IPS-18c (cell line): ENCODE measurements around the gene EPHA6.
"Not testable (repeated sequence)": the region's sequence is repeated elsewhere in the genome, so short reads cannot be mapped to it uniquely, and the experiment has no call there.

Experiments
- H3K4me3 ChIP-seq: 2 replicates; pipeline ENCODE4 v1.7.0; 2013; ENCODE audit warnings: low read depth, mild to moderate bottlenecking, low read length, moderate library complexity; ENCODE audit not compliant: insufficient read depth
- H3K9me3 ChIP-seq: one replicate; pipeline ENCODE4 v1.6.1; 2013; ENCODE audit warnings: mild to moderate bottlenecking, low read length, moderate library complexity; ENCODE audit not compliant: control insufficient read depth, insufficient read depth

The EPHA6 gene

DNA sequence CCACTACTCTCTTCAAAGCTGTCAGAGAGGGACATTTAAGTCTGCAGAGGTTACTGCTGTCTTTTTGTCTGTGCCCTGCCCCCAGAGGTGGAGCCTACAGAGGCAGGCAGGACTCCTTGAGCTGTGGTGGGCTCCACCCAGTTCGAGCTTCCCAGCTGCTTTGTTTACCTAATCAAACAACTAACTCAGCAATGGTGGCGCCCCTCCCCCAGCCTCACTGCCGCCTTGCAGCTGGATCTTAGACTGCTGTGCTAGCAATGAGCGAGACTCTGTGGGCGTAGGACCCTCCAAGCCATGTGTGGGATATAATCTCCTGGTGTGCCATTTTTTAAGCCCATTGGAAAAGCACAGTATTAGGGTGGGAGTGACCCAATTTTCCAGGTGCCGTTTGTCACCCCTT is 733.2 kb downstream of the EPHA6 start:
- H3K9me3 ChIP-seq, H3K4me3 ChIP-seq: not testable (repeated sequence)

GRCh38 chr3:97550408-97550807 is 736.0 kb downstream of the EPHA6 start:
- Histone ChIP-seq H3K4me3 (no peak overlapping the region), H3K9me3 (peaks cover 2% of the 10 kb centered on the region)

GRCh38 chr3:97552186-97552585 is 737.8 kb downstream of the EPHA6 start:
- Histone ChIP-seq H3K9me3 (peaks cover under 1% of the 10 kb centered on the region), H3K4me3 (no peak overlapping the region)

DNA sequence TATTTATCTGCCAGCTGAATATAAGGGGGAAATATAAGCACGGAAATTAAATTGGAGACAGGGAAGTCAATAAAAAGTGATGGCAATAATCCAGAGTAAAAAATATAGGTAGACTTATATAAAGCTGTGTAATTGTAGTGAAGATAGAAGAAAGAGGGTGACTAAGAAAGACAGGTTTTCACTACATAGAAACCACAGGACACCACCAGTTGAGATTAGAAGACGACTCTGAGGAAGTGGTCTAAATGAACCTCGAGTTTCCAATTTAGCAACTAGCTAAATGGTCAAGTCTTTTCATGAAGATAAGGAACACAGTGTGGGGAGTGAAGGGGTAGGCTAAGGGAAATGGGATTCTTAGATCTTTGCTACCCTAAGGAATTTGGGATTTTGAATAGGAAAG is 761.3 kb downstream of the EPHA6 start:
- Histone ChIP-seq H3K9me3 (no peaks in the 10 kb centered on the region), H3K4me3 (no peak overlapping the region)

DNA sequence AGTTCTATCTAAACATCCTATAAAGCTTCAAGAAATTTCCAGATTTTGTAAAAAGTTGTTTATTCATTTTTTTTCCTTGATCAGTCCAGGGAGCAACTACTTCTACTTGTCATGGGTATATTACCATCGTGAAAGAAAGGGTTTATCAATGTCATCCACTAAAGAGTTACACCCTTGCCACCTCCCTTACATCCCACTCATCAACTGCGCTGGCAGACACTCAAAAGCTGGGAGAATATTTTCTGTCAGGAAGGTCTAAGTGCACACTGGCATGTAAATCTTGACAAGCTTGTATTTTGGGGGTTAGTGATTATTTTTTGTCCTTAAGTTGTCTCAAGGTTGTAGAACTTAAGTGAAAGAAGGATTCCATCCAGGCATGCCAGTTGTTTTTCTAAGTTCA is 761.8 kb downstream of the EPHA6 start:
- H3K4me3 ChIP-seq, result no peak overlapping the region
- no peaks in the 10 kb centered on the region for H3K9me3 ChIP-seq

DNA sequence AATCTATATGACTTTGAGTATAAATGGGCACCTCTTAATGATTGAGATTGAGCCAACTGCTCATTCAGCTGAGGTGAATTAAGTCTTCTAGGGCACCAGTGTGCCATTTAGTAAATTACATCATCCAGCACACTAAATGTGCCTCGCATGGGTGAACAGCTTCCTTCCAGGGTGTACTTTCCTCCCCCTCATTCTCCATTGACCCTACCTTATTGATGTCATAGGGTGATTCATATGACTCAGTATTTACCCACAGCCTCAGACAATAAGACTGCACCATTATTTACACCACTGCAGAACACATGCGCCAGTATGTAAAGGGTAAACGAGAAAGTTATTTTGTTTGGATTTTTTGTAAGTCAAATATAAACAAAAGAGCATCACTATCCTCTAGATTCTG is 765.0 kb downstream of the EPHA6 start:
- Histone ChIP-seq H3K4me3 (no peak overlapping the region), H3K9me3 (no peaks in the 10 kb centered on the region)

- H3K4me3 ChIP-seq, result no peak overlapping the region
- peaks cover 1% of the 10 kb centered on the region for H3K9me3 ChIP-seq
Measured at GRCh38 chr3:97610626-97611025, 796.2 kb downstream of the EPHA6 start.

DNA sequence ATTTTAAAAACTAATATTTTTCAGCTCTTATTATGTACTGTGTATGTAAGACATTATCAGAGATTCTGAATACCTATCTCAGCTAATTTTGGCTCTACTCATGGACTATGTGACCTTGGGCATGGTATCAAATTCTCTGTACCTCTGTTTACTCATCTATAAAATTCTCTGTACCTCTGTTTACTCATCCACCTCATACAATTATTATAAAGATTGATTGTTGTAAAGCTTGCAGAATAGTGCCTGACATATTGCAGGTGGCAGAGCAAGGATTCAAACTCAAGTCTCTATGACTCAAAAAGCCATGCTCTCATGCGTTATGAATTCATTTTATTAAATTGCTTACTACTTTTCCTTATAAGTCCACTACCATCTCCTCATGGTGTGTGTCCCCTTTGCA is 798.2 kb downstream of the EPHA6 start:
- peaks cover 2% of the 10 kb centered on the region for H3K9me3 ChIP-seq
- no peak overlapping the region for H3K4me3 ChIP-seq

GRCh38 chr3:97613139-97613538 is 798.7 kb downstream of the EPHA6 start:
- no peak overlapping the region for H3K4me3 ChIP-seq
- peaks cover 2% of the 10 kb centered on the region for H3K9me3 ChIP-seq

- H3K9me3 ChIP-seq, H3K4me3 ChIP-seq: not testable (repeated sequence)
Measured at GRCh38 chr3:97620514-97620913, 806.1 kb downstream of the EPHA6 start.

DNA sequence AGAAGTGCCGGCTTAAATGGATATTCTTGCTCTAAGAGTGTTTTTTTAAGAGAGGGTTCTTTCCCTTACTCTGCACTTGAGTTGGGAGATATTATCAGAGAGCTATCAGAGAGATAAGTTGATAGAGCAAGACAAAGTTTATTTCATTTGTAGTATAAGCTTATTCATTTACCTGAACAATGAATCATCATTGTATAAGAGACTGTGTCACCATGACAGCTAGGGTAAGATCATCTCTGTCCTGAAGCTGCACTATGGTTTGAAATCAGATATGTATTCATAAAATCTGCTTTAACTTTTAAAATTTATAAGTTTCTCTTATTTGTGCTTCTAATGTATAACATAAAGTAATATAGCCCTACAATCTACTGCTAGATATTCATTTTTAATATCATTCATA is 822.1 kb downstream of the EPHA6 start:
- Histone ChIP-seq H3K9me3 (no peaks in the 10 kb centered on the region), H3K4me3 (no peak overlapping the region)

GRCh38 chr3:97646932-97647331 is 832.5 kb downstream of the EPHA6 start:
- no peaks in the 10 kb centered on the region for H3K9me3 ChIP-seq
- no peak overlapping the region for H3K4me3 ChIP-seq

DNA sequence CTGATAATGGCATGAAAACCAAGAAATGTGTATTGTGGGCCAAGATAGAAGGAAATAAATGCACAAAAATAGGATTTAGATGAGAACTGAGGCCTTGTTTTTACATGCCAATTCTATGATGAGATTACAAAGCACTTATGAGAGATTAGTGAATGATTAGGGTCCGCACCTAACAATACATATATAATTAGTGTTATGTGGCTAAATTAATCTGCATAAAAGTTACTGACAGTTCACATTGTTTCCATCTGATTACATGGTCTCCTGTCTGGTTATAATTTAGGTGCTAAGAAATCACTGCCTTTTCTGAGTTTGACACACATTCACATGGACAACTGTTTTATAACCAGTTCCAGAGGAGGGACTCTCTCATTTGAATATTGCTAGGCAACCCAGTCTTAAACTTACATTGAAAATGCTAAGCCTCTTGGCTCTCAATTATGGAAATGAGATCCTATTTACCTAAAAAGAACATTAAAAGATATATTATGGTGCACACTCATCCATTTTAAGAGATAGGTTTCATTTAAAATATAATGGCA is 833.1 kb downstream of the EPHA6 start:
- H3K4me3 ChIP-seq, result no peak overlapping the region
- H3K9me3 ChIP-seq, result no peaks in the 10 kb centered on the region

- Histone ChIP-seq H3K4me3 (no peak overlapping the region), H3K9me3 (no peaks in the 10 kb centered on the region)
Measured at GRCh38 chr3:97655971-97656370, 841.6 kb downstream of the EPHA6 start.

DNA sequence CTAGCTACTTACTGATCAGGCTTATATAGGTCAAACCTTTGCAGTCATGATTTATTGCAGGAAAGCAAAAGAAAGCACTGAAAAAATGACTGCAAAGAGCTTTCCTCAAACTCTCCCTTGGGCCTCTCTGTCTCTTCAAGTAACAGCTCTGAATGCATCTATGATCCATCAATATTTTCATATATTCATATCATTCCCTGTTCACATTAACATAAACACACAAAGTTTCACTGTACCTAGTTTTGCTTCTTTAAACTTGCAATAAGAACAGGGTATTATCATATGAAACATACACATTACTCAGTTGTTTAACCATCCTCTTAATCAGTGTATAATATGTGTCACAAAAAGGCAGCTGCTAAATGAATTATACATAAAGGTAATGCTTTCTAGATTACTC is 842.2 kb downstream of the EPHA6 start:
- Histone ChIP-seq H3K9me3 (no peaks in the 10 kb centered on the region), H3K4me3 (no peak overlapping the region)

DNA sequence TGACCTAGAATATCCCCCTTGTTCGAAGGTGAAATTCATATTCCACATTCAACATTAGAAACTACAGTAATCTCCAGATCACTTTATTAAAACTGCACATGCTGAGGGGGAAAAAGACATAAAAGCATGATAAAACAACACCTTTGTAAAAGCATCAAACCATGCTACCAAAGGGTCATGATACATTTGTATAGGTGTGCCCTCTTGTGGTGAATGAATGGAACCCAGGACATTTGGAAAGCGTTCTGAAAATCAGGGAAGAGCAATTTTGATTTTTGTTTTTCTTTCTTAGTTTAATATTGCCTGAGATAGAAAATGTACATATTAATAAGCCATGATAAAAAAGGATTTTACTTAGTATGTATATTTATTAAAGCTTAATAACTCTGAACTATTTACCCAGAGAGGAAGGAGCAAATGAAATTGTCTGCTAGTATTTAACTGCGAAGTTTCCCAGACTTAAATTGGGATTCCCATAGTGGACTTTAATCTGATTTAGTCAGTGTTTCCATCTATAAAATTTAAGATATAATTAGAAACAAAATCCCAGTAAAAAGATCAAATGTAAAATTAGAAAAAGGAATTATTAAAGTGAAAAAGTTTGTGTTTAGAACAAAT is 844.4 kb downstream of the EPHA6 start:
- H3K9me3 ChIP-seq, result no peaks in the 10 kb centered on the region

DNA sequence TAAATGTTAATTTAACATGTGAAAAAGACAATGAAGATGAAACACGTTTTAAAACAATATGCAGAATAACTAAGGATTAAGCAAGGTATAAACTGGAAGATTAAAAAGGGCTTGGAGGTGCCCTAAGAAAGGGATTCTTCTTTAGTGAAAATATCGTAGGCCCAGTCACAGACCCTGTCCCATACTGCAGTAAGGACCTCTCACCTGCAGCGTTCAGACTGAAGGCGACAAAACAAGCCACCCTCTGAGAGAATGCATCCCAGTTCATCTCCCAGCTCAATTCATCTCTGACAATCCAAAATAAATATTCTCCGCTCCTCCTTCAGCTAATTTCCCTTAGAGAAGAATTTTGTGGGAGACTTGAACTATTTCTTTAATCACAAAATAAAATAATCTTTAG is 847.9 kb downstream of the EPHA6 start:
- no peak overlapping the region for H3K4me3 ChIP-seq
- no peaks in the 10 kb centered on the region for H3K9me3 ChIP-seq

More for the DNA sequence above, 844.4 kb downstream of the EPHA6 start:
- H3K4me3 ChIP-seq, result no peak overlapping the region

GRCh38 chr3:97662762-97663161 is 848.4 kb downstream of the EPHA6 start:
- H3K4me3 ChIP-seq, result no peak overlapping the region
- H3K9me3 ChIP-seq, result no peaks in the 10 kb centered on the region

DNA sequence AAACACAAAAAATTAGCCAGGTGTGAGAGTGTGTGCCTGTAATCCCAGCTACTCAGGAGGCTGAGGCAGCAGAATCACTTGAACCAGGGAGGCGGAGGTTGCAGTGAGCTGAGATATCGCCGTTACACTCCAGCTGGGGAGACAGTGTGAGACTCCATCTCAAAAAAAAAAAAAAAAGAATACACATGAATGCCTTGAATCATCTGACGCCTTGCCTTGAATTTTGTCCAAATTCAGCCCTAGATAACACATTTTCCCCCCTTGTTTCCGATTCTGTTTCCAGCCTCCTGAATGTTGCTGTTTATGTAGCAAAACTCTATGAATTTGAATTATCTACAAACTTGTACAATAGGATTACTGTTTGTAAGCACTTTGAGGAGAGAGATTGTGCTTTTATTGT is 851.5 kb downstream of the EPHA6 start:
- Histone ChIP-seq H3K9me3 (no peaks in the 10 kb centered on the region), H3K4me3 (no peak overlapping the region)
